SK-N-SH treated with all-trans-retinoic acid at 6 μM for 48 hours (cell line): ENCODE data around the gene MIOX.

Experiments used
- ARNTL ChIP-seq: fragments of 450-650 bp; formaldehyde crosslinking; IDR thresholded peaks from 2 replicates; pipeline ENCODE4 v1.5.0; 2020; ENCODE audit warnings: low read depth, mild to moderate bottlenecking, moderate library complexity, borderline replicate concordance
- PATZ1 ChIP-seq: fragments of 250-450 bp; sonication (Bioruptor Pico); IDR thresholded peaks from 2 replicates; pipeline ENCODE4 v1.8.0; 2020; ENCODE audit warnings: mild to moderate bottlenecking, moderate library complexity, borderline replicate concordance
- POU6F1 ChIP-seq: fragments of 250-450 bp; sonication (Bioruptor Pico); IDR thresholded peaks from 2 replicates; pipeline ENCODE4 v1.8.0; 2021; ENCODE audit warnings: low read depth, mild to moderate bottlenecking, moderate library complexity, borderline replicate concordance
- PPARA ChIP-seq: fragments of 250-450 bp; sonication (Bioruptor Pico); IDR thresholded peaks from 2 replicates; pipeline ENCODE4 v1.5.0; 2020; ENCODE audit warnings: mild to moderate bottlenecking, borderline replicate concordance
- RARB ChIP-seq: fragments of 250-450 bp; sonication (Bioruptor Pico); IDR thresholded peaks from 2 replicates; pipeline ENCODE4 v1.8.0; 2021; ENCODE audit warnings: mild to moderate bottlenecking, moderate library complexity
- SNAI2 ChIP-seq: fragments of 250-450 bp; sonication (Bioruptor Pico); IDR thresholded peaks from 2 replicates; pipeline ENCODE4 v1.5.0; 2020; ENCODE audit warnings: mild to moderate bottlenecking, moderate library complexity
- TSHZ2 ChIP-seq: fragments of 250-450 bp; sonication (Bioruptor Pico); IDR thresholded peaks from 2 replicates; pipeline ENCODE4 v1.5.0; 2020; ENCODE audit warnings: mild to moderate bottlenecking, moderate library complexity
- ZFP3 ChIP-seq: fragments of 250-450 bp; sonication (Bioruptor Pico); IDR thresholded peaks from 2 replicates; pipeline ENCODE4 v1.5.0; 2020; ENCODE audit warnings: mild to moderate bottlenecking, moderate library complexity
- ZFP30 ChIP-seq: fragments of 450-650 bp; formaldehyde crosslinking; IDR thresholded peaks from 2 replicates; pipeline ENCODE4 v1.5.0; 2022; ENCODE audit warnings: mild to moderate bottlenecking, moderate library complexity
- ZNF565 ChIP-seq: fragments of 450-650 bp; formaldehyde crosslinking; conservative IDR thresholded peaks from 2 replicates; pipeline ENCODE4 v1.5.0; 2020; ENCODE audit warnings: low read depth, mild to moderate bottlenecking, moderate library complexity
- ZNF70 ChIP-seq: fragments of 450-650 bp; formaldehyde crosslinking; IDR thresholded peaks from 2 replicates; pipeline ENCODE4 v1.5.0; 2020; ENCODE audit warnings: mild to moderate bottlenecking, moderate library complexity
- ZNF8 ChIP-seq: fragments of 450-650 bp; formaldehyde crosslinking; IDR thresholded peaks from 2 replicates; pipeline ENCODE4 v1.5.0; 2020; ENCODE audit warnings: mild to moderate bottlenecking, moderate library complexity

DNA sequence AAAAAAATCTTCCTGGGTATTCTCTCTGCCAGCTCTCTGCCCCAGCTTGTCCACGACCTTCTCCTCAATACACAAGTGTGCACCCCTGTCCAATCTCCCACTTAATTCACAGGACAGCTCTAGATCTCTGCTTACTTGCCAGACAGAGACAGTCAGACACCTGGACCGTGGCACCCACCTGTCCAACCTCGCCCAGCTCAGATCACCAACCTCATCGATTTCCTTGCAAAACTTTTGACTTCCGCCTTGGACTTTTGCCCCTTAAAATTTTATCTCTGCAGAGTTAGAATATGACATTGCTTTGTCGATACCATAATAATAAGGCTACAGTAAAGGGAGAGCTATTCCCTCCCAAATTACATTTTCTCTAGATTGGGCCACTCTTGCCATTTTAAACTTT lies 10.4 kb downstream of the MIOX start:
- no peak for TF ChIP-seq SNAI2
- TF ChIP-seq ZFP30: no peak
- no peak for TF ChIP-seq ZNF565 (CRISPR knock-in tag)
- no peak for TF ChIP-seq ZNF8 (CRISPR knock-in tag)
- no peak for TF ChIP-seq POU6F1 (CRISPR knock-in tag)
- TF ChIP-seq PATZ1: no peak
- TF ChIP-seq ZFP3 (CRISPR knock-in tag): no peak
- no peak for TF ChIP-seq TSHZ2 (CRISPR knock-in tag)
- TF ChIP-seq ZNF70 (CRISPR knock-in tag): no peak
- no peak for TF ChIP-seq PPARA (CRISPR knock-in tag)
- TF ChIP-seq ARNTL (CRISPR knock-in tag): no peak
- TF ChIP-seq RARB: no peak
